ENCODE results near the gene HACD2.
"Not testable (repeated sequence)": the region's sequence is repeated elsewhere in the genome, so short reads cannot be mapped to it uniquely, and the experiment has no call there.

Gene HACD2

DNA sequence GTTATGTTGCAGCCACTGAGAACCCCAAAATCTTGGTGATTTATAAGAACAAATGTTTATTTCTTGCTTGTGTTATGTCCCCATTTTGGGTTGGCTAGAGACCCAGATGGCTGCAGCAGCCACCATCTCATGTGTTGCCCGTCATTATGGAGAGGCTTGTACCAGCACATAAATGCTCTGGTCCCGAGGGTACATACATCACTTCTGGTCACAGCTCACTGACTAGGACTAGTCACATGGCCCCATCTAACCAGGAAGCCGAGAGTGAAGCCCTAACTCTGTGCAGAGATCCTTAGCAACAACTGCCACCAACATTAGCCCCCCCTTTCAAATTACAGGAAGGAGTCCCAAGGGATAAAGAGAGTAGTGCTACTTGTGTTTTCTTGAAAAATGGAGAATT is 25.5 kb upstream of the HACD2 start:
- Histone ChIP-seq H3K27me3 (ENCODE audit: control insufficient read depth, insufficient read depth, low read length) (no peaks in the 10 kb centered on the region), H3K9me3 (ENCODE audit: control insufficient read depth, insufficient read depth, low read depth, low read length) (no peaks in the 10 kb centered on the region), H3K27ac (ENCODE audit: low read depth, low read length) (no peak overlapping the region), H3K4me1 (ENCODE audit: control insufficient read depth, insufficient read depth, low read length) (peaks cover 5% of the 10 kb centered on the region; the same call in 1 of the 2 replicates), H3K4me3 (ENCODE audit: low read depth, low read length) (no peak overlapping the region), H3K36me3 (ENCODE audit: control insufficient read depth, insufficient read depth, low read length) (peaks cover 12% of the 10 kb centered on the region), H3K9ac (ENCODE audit: low read length) (no peak overlapping the region)

DNA sequence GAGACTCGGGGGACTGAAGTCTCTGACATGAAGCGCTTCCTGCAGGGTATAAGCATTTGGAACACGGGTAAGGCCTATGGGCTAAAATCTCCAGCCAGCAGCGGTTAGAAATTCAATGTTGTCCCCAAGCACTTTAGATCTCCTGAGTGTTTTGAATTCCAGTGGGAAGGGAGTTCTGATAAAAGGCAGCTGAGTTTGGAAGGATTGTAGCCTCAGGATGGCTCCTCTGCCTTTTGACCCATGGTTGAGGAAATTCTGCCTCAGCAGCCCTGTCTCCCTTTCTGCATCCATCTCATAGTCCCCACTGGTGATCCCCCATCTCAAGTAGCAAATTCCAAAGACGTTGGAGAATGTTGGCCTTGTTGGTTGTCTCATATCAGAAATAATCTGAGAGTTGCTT is 24.2 kb upstream of the HACD2 start:
- Histone ChIP-seq H3K27ac (ENCODE audit: low read depth, low read length) (no peak overlapping the region), H3K36me3 (ENCODE audit: control insufficient read depth, insufficient read depth, low read length) (peaks cover 11% of the 10 kb centered on the region), H3K4me3 (ENCODE audit: low read depth, low read length) (no peak overlapping the region), H3K9ac (ENCODE audit: low read length) (no peak overlapping the region), H3K27me3 (ENCODE audit: control insufficient read depth, insufficient read depth, low read length) (no peaks in the 10 kb centered on the region), H3K4me1 (ENCODE audit: control insufficient read depth, insufficient read depth, low read length) (peaks cover 5% of the 10 kb centered on the region; the same call in 1 of the 2 replicates), H3K9me3 (ENCODE audit: control insufficient read depth, insufficient read depth, low read depth, low read length) (no peaks in the 10 kb centered on the region)

DNA sequence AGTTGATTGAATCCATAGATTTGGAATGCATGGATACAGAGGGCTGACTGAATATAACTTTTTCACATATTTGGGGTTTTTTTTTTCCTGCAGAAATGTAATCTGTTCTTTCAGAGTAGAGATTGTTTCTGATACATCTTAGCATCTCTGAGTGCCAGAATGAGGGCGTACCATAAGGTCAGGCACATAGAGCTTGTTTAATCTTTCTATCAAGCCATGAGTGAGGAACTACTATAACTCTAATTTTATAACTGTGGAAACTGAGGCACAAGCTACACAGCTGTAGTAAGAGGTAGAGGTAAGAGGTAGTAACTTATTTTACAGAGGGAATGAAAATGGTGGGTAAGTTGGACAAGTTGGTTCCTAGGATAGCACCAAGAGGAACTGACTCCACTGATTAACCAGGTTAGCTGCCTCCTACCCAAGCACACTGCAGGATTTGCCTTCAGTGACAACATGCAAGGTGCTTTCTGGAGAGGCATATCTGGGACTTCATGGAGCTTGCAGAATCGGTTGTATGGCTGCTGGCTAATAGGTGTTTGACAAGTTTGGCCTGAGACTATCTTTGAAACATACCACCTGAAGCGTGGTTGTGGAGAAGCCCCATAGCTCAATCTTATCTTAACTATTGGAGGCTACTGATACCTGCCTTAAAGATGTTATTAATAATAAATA is 23.5 kb upstream of the HACD2 start:
- Histone ChIP-seq H3K27me3 (ENCODE audit: control insufficient read depth, insufficient read depth, low read length) (no peaks in the 10 kb centered on the region), H3K4me3 (ENCODE audit: low read depth, low read length) (no peak overlapping the region), H3K27ac (ENCODE audit: low read depth, low read length) (no peak overlapping the region), H3K36me3 (ENCODE audit: control insufficient read depth, insufficient read depth, low read length) (peaks cover 9% of the 10 kb centered on the region), H3K9me3 (ENCODE audit: control insufficient read depth, insufficient read depth, low read depth, low read length) (no peaks in the 10 kb centered on the region), H3K4me1 (ENCODE audit: control insufficient read depth, insufficient read depth, low read length) (peaks cover 5% of the 10 kb centered on the region; the same call in 1 of the 2 replicates), H3K9ac (ENCODE audit: low read length) (no peak overlapping the region)

DNA sequence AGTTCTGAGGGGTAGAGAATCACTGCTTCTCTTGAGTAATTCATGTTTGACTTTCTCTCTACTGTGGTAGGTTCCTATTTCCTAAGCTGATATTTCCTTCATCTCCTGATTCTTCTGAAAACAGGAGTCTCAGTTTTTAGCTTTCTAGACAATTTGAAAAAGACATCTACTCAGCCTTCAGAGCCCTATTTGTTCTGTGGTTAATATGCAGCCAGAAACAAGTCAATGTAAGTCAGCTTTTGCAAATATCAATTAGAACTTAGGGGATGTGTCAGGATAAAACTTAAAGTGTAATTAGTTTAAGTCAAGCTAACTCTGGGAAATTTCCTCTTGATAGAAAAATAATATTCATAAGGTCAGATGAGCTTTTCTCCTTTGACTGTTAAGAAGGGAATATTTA is 21.7 kb upstream of the HACD2 start:
- H3K27me3 ChIP-seq (ENCODE audit: control insufficient read depth, insufficient read depth, low read length): no peaks in the 10 kb centered on the region
- H3K27ac ChIP-seq (ENCODE audit: low read depth, low read length): no peak overlapping the region
- peaks cover 5% of the 10 kb centered on the region; the same call in 1 of the 2 replicates for H3K4me1 ChIP-seq (ENCODE audit: control insufficient read depth, insufficient read depth, low read length)
- H3K36me3 ChIP-seq (ENCODE audit: control insufficient read depth, insufficient read depth, low read length): peaks cover 3% of the 10 kb centered on the region; the same call in 1 of the 2 replicates
- H3K4me3 ChIP-seq (ENCODE audit: low read depth, low read length): no peak overlapping the region
- no peaks in the 10 kb centered on the region for H3K9me3 ChIP-seq (ENCODE audit: control insufficient read depth, insufficient read depth, low read depth, low read length)
- H3K9ac ChIP-seq (ENCODE audit: low read length): no peak overlapping the region

DNA sequence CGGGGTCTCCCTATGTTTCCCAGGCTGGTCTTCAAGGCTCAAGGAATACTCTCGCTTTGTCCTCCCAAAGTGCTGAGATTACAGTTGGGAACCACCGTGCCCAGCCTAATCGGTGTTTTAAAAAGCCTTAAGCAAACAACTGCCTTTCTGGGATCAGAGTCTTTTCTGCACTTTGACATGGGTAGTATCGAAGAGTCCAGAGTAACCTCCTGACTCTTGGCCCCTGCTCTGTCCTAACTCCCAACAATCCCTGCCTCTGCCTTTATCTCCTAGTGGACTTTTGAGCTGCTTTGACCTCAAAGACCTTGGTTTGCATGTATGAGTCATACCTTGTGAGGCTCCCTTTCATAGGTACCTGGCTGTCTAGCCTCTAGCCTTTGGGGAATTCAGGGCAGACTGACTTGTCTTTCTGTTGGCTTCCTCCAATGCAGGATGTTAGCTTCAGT is 21.0 kb upstream of the HACD2 start:
- H3K27ac ChIP-seq (ENCODE audit: low read depth, low read length): no peak overlapping the region
- H3K9me3 ChIP-seq (ENCODE audit: control insufficient read depth, insufficient read depth, low read depth, low read length): no peaks in the 10 kb centered on the region
- no peak overlapping the region for H3K4me3 ChIP-seq (ENCODE audit: low read depth, low read length)
- H3K36me3 ChIP-seq (ENCODE audit: control insufficient read depth, insufficient read depth, low read length): no peaks in the 10 kb centered on the region
- no peaks in the 10 kb centered on the region for H3K27me3 ChIP-seq (ENCODE audit: control insufficient read depth, insufficient read depth, low read length)
- no peak overlapping the region for H3K9ac ChIP-seq (ENCODE audit: low read length)
- H3K4me1 ChIP-seq (ENCODE audit: control insufficient read depth, insufficient read depth, low read length): peaks cover 5% of the 10 kb centered on the region; the same call in 1 of the 2 replicates

DNA sequence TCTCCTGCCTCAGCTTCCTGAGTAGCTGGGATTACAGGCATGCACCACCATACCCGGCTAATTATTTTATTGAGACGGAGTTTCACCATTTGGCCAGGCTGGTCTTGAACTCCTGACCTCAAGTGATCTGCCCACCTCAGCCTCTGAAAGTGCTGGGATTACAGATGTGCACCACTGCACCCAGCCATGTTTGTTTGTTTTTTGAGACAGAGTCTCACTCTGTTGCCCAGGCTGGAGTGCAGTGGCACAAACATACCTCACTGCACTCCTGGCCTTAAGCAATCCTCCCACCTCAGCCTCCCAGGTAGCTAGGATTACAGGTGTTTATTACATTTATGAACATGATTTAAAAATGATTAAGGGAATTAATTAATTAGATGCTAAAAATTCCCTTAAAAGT is 18.3 kb upstream of the HACD2 start:
- not testable (repeated sequence) for H3K36me3 ChIP-seq (ENCODE audit: control insufficient read depth, insufficient read depth, low read length); H3K4me3 ChIP-seq (ENCODE audit: low read depth, low read length); H3K9me3 ChIP-seq (ENCODE audit: control insufficient read depth, insufficient read depth, low read depth, low read length); H3K9ac ChIP-seq (ENCODE audit: low read length); H3K27ac ChIP-seq (ENCODE audit: low read depth, low read length); H3K4me1 ChIP-seq (ENCODE audit: control insufficient read depth, insufficient read depth, low read length); H3K27me3 ChIP-seq (ENCODE audit: control insufficient read depth, insufficient read depth, low read length)

DNA sequence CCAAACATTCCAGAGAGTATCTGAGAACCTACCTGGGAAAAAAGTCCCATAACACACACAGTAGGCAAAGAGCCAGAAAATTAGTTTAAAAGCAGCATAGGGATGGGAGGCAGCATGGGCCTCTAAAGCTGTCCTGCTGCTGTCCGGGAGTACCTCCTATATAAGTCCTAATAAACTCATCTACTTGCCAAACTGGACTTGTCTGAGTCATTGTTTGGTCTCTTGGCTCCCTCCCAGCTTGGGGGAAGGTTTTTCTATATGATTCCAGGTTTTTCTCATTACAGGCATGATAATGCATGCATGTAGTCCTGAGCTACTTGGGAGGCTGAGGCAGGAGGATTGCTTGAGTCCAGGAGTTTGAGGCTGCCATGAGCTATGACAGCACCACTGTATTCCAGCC is 17.5 kb upstream of the HACD2 start:
- H3K4me3 ChIP-seq (ENCODE audit: low read depth, low read length): no peak overlapping the region

DNA sequence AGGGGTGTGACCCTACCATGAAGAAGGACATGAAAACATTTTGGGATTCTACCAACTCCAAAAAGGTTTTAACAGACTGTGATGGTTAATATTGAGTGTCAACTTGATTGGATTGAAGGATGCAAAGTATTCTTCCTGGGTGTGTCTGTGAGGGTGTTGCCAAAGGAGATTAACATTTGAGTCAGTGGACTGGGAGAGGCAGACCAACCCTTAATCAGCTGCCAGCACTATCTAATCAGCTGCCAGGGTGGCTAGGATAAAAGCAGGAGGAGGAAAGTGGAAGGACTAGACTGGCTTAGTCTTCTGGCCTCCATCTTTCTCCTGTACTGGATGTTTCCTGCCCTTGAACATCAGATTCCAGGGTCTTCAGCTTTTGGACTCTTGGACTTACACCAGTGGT is 16.0 kb upstream of the HACD2 start:
- not testable (repeated sequence) for H3K27me3 ChIP-seq (ENCODE audit: control insufficient read depth, insufficient read depth, low read length); H3K4me3 ChIP-seq (ENCODE audit: low read depth, low read length); H3K4me1 ChIP-seq (ENCODE audit: control insufficient read depth, insufficient read depth, low read length); H3K36me3 ChIP-seq (ENCODE audit: control insufficient read depth, insufficient read depth, low read length); H3K9ac ChIP-seq (ENCODE audit: low read length); H3K9me3 ChIP-seq (ENCODE audit: control insufficient read depth, insufficient read depth, low read depth, low read length); H3K27ac ChIP-seq (ENCODE audit: low read depth, low read length)

More for the DNA sequence above, 17.5 kb upstream of the HACD2 start:
- no peaks in the 10 kb centered on the region for H3K9me3 ChIP-seq (ENCODE audit: control insufficient read depth, insufficient read depth, low read depth, low read length)
- H3K4me1 ChIP-seq (ENCODE audit: control insufficient read depth, insufficient read depth, low read length): peaks cover 5% of the 10 kb centered on the region; the same call in 1 of the 2 replicates
- H3K27me3 ChIP-seq (ENCODE audit: control insufficient read depth, insufficient read depth, low read length): no peaks in the 10 kb centered on the region
- no peak overlapping the region for H3K27ac ChIP-seq (ENCODE audit: low read depth, low read length)
- no peaks in the 10 kb centered on the region for H3K36me3 ChIP-seq (ENCODE audit: control insufficient read depth, insufficient read depth, low read length)
- H3K9ac ChIP-seq (ENCODE audit: low read length): no peak overlapping the region

DNA sequence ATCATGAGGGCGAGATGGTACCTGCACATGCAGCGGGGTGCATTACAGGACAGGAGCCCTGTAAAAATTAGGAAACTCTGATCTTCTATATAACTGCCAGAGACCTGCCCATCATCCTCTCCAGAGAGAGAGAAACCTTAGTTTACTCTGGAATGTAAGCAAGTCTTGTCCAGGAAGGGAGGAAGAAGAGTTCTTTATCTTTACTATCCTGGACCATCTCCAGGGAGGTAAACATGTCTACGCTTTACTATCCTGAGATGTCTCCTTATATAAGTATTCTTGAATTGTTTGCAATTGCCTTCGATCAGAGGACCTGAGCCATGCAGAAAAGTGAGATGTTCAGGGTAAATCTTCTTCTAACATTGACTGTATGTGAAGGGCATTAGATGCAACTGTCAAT is 12.7 kb upstream of the HACD2 start:
- no peaks in the 10 kb centered on the region for H3K9me3 ChIP-seq (ENCODE audit: control insufficient read depth, insufficient read depth, low read depth, low read length)
- no peaks in the 10 kb centered on the region for H3K36me3 ChIP-seq (ENCODE audit: control insufficient read depth, insufficient read depth, low read length)
- no peak overlapping the region for H3K27ac ChIP-seq (ENCODE audit: low read depth, low read length)
- no peak overlapping the region for H3K9ac ChIP-seq (ENCODE audit: low read length)
- H3K4me1 ChIP-seq (ENCODE audit: control insufficient read depth, insufficient read depth, low read length): no peaks in the 10 kb centered on the region
- no peaks in the 10 kb centered on the region for H3K27me3 ChIP-seq (ENCODE audit: control insufficient read depth, insufficient read depth, low read length)
- H3K4me3 ChIP-seq (ENCODE audit: low read depth, low read length): no peak overlapping the region

DNA sequence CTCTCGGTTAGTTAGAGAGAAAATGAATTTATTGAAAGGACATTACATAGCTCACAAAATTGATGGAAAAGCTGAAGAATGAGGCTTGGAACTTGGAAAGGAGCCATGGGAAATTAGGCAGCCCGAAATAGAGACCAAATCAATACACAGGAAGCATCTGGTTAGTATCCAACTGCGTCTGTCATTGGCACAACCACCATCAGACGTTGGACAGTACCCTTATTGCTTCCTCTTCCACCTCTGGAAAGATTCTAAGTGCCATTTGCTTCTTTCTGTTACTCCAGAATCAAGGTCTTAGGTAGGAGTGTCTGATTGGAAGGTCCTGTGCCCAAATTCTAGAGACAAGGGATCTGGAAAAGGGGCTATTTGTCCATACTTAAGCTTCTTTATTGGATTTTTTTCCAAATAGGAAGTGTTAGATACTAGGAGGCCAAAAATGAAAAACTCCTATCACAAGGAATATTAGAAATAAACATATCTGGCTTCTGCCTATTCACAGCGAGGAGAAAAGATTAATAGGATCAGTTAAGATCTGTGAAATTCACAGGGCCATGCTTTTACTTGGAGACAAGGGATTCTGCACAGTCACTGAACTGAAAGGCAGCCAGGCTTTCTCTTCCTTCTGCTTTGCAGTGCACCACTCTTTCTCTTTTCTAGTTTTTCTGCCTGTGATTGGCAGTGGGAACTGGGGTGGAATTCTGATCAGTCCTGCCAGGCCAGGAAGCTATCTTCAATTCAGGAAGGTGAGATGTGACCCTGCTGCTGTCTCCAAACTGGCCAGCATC is 10.7 kb upstream of the HACD2 start:
- Histone ChIP-seq H3K27ac (ENCODE audit: low read depth, low read length) (no peak overlapping the region), H3K27me3 (ENCODE audit: control insufficient read depth, insufficient read depth, low read length) (no peaks in the 10 kb centered on the region), H3K4me3 (ENCODE audit: low read depth, low read length) (no peak overlapping the region), H3K9me3 (ENCODE audit: control insufficient read depth, insufficient read depth, low read depth, low read length) (peaks cover 15% of the 10 kb centered on the region), H3K36me3 (ENCODE audit: control insufficient read depth, insufficient read depth, low read length) (peaks cover 5% of the 10 kb centered on the region; the same call in 1 of the 2 replicates), H3K4me1 (ENCODE audit: control insufficient read depth, insufficient read depth, low read length) (no peaks in the 10 kb centered on the region), H3K9ac (ENCODE audit: low read length) (no peak overlapping the region)

DNA sequence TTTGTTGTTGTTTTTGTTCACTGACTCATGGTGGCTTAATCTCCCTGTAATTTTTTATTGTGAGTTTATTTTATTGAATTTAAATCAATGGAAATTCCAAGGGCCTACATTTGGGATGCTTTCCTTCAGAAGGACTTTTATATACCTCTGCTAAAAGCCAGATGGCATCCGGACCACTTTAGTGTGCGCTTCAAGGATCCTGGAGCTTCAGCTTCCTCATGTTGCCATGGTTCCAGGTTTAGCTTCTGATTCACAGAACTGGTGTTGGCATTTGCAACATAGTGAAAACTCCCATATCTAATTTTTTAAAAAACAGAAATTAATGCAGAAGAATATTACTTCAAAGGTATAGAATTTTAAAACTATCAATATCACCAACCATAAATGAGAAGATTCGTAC is 8.5 kb upstream of the HACD2 start:
- Histone ChIP-seq H3K36me3 (ENCODE audit: control insufficient read depth, insufficient read depth, low read length) (peaks cover 7% of the 10 kb centered on the region; the same call in 1 of the 2 replicates), H3K27ac (ENCODE audit: low read depth, low read length) (no peak overlapping the region), H3K4me3 (ENCODE audit: low read depth, low read length) (no peak overlapping the region), H3K9me3 (ENCODE audit: control insufficient read depth, insufficient read depth, low read depth, low read length) (peaks cover 33% of the 10 kb centered on the region), H3K27me3 (ENCODE audit: control insufficient read depth, insufficient read depth, low read length) (no peaks in the 10 kb centered on the region), H3K4me1 (ENCODE audit: control insufficient read depth, insufficient read depth, low read length) (no peaks in the 10 kb centered on the region), H3K9ac (ENCODE audit: low read length) (no peak overlapping the region)
